NCI-H226 (cell line): ENCODE measurements around the gene SLC26A4.

ENCODE experiments used
- DNase-seq: peaks from one replicate; pipeline ENCODE4 v3.0.0-alpha.2; 2015

The SLC26A4 gene

GRCh38 chr7:107661081-107661864 lies 645 bp downstream of the SLC26A4 start:
- DNase-seq = no peak

- no peak for DNase-seq
These were observed 1.3 kb downstream of the SLC26A4 start for GRCh38 chr7:107661865-107662379.

GRCh38 chr7:107663196-107663595 lies 2.6 kb downstream of the SLC26A4 start:
- no peak for DNase-seq

- DNase-seq = peak; percentile 73
These were observed 6.2 kb downstream of the SLC26A4 start for GRCh38 chr7:107666790-107667189.

DNA sequence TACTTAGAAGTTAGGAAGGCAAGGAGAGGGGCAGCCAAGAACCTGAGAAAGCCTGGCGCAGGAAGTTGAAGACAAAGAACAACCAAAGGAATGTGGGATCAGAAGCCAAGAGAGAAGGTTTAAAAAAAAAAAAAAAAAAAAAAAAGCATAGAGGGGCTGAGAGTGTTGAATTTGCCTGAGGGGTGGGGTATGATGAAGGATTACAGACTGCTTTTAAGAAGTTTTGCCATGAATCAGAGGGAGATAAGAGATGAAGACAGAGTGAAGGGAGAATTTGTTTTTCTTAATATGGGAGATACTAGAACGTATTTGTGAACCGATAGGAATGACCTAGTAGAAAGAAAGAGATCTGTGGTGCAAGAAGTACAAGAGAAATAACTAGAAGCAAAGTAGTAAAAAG lies 6.7 kb downstream of the SLC26A4 start:
- peak; percentile 80 for DNase-seq

DNA sequence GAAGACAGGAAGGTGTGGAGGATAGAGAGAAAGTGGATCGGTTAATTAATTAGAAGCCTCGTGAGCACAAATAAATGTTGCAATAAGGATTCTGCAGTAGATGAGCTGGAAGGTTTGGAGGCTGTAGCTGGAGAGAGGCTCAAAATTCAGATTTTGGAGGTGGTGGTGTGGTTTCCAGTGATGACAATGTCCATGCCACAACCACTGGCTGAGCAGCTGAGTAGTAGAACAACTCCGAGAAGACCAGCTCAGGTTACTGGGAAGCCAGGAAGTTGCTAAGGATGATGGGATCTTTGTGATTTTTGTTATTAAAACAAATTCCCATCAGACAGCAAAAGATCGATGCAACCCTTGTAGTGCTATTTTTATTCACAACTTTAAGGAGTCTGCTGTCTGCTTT lies 7.7 kb downstream of the SLC26A4 start:
- DNase-seq = peak; percentile 29

GRCh38 chr7:107672183-107672582 lies 11.6 kb downstream of the SLC26A4 start:
- DNase-seq = no peak

- DNase-seq = no peak
These were observed 15.6 kb downstream of the SLC26A4 start for GRCh38 chr7:107676249-107676648.

- no peak for DNase-seq
These were observed 17.6 kb downstream of the SLC26A4 start for GRCh38 chr7:107678110-107678753.

GRCh38 chr7:107680478-107680877 lies 19.9 kb downstream of the SLC26A4 start:
- no peak for DNase-seq

DNA sequence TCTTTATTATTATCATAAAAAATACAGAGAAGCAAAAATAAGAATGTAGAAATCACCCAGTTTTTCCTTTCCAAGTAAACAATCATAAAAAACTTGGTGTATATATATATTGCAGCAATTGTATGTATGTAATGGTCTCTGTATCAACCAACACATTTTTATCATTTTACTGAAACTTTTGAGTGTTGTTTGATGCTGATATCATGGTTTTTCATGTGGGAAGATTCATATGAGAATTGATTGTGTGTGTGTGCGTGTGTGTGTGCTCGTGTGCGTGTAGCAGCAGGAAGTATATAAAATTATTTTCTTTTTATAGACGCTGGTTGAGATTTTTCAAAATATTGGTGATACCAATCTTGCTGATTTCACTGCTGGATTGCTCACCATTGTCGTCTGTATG lies 22.3 kb downstream of the SLC26A4 start:
- DNase-seq = no peak

GRCh38 chr7:107684287-107684686 lies 23.7 kb downstream of the SLC26A4 start:
- no peak for DNase-seq

DNA sequence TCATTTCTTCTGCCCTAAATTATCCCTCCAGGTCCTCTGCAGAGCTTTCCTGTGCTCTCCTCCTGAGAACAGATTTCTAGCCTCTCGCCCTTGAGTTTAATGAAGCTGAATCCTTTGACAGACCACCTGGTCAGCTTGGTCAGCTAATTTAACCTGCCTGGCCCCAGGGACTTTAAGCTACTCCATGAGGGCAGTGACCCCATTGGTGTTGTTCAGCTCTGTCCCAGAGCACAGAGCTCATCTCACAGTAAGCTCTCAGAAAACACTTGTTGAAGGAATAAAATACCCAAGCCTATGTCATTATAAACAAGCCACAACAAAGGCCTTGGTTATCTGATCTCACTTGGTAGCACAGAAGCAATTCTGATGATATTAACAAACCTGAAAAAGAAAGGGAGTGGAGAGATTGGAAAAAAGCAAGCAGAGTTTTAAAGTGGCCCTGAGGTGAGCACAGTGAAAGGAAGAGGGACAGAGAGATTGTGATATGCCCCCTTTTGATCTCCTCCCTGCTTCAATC lies 24.4 kb downstream of the SLC26A4 start:
- DNase-seq = no peak

DNA sequence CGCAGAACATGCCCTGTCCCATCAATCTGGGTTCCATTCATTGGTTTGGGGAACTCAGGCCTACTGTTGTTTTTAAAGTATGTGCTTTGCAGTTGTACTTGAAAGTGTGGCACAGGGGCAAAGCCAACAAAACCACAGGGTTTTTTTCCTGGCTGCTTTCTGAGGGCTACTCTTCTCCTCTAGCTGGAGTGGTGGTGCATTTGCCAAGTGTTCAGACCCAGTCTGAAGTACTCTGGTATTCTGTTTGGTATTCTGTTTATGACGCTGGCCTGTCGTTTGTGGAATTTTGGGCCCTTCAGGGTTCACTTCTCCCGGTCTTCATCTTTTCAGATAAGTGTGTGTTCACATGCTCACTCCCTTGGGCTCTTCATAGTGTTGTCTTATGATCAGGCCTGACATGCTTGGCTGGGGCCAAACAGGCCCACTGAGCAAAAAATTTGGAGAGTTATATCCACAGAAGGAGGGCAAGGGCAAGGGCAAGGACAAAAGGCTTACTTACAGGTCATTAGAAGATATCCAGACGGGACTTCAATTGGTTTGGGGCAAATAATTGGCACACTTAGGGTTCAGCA lies 26.3 kb downstream of the SLC26A4 start:
- DNase-seq = no peak

DNA sequence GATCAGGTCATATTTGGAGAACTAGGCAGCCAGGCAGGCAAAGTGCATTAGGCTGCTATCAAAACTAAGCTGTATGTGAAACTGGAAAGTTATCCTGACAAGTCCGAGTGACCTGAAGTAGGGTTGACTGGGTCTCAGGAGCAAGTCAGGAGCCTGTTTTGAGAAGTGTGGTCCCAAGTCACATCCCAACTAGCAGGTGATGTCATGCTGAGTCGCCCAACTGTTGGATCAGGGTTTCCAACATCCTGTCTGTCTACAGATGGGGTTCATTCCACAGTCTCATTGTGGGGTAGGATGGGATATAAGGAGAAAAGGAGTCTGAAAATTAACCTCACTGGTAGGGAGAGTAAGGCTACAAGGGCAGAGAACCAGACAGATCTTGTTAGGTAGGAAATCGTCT lies 27.0 kb downstream of the SLC26A4 start:
- no peak for DNase-seq

- no peak for DNase-seq
These were observed 28.9 kb downstream of the SLC26A4 start for GRCh38 chr7:107689553-107689952.

DNA sequence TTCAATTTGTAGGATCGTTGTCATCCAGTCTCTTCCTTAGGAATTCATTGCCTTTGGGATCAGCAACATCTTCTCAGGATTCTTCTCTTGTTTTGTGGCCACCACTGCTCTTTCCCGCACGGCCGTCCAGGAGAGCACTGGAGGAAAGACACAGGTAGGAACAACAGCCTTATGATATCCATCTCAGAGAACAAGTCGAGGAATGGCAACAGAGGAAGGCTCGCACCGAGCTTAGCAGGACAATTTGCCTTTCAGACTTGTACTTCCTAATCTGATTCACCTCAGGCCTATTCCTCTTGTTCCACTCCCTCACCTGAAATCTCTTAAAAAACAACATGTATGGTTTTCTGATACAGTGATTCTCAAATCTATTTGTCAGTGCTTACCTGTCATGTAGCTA lies 29.5 kb downstream of the SLC26A4 start:
- DNase-seq = no peak

DNA sequence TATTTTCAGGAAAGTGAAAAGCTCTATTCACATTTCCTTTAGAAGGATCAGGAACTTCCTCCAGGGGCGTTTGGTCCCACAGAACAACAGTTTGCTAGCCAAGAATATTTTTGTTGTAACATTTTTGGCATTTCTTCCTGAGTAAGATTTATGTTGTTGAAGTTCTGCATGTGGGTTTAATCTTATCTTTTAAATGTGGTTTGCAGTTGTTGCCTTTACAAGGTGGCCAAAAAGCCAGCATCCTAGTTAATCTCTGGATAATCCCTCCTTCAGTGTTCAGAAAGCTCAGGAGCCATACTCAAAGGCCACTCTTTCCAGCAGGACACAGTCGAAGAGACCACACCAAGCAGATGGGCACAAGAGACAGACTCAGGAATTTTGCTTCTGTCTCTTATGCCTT lies 30.0 kb downstream of the SLC26A4 start:
- peak; percentile 86 for DNase-seq

GRCh38 chr7:107691716-107692115 lies 31.1 kb downstream of the SLC26A4 start:
- DNase-seq = peak; percentile 27

DNA sequence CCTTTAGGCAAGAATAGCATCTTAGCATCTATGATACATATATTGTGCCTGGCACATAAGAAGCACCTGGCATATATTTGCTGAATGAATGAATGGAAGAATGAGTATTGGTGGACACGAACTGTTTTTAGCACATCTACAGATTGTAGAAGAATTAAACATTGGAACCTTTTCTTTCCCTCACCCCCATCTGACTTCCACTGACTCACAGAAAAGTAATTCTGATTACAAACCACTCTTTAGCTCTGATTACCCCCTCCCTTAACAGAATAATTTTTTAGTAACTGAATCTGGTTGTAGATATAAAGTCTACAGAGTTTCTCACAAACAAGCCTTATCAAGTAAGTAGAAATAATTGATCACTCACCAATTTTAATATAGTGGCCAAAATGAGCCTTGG lies 31.9 kb downstream of the SLC26A4 start:
- no peak for DNase-seq

GRCh38 chr7:107693396-107693795 lies 32.8 kb downstream of the SLC26A4 start:
- DNase-seq = no peak

DNA sequence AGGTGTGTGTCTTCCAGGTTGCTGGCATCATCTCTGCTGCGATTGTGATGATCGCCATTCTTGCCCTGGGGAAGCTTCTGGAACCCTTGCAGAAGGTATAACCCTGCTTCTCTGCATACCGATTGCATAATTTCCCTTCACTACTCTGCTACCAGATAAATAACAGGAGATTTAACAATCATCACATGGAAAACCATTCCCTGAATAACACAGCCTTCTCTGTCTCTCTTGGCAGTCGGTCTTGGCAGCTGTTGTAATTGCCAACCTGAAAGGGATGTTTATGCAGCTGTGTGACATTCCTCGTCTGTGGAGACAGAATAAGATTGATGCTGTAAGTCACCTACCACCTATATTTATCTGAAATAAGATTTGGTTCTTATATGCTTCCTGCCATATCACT lies 33.8 kb downstream of the SLC26A4 start:
- no peak for DNase-seq

DNA sequence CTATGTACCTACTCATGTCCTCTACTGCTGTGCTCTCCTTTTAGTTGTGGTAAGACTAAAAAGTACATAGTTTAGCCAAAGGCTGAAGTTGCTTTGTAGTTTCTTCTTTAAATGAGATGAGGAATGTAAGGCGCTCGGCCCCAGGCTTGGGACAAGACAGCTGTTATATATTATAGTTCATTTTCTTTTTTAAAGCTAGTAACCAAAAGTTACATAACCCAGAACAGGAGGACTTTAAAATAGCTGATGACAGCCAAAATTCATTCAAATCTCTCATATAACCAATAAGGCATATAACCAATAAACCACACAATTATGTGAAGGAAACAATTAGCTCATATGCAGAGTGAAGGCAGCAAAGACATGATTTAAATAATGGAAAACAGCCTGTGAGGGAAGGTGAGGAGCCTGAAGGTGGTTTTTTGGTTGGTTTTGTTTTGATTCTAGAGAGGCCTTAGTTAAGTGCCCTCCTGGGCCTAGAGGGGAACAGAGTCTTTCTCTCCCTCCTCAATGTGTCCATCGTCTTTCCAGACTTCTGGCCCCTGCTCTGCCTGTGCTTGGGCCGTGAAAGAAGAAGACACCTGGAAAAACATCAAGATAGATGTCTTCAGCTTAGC lies 35.8 kb downstream of the SLC26A4 start:
- DNase-seq = no peak
